ENCODE measurements around the gene OR6Q1. TPM values are rescaled to one million over a fixed set of nuclear protein-coding genes. Genes with fewer than 3 reads are reported as not detected.

OR6Q1 gene
- total and polyA plus RNA-seq, 2 experiments from 2014 or later, result not detected

DNA sequence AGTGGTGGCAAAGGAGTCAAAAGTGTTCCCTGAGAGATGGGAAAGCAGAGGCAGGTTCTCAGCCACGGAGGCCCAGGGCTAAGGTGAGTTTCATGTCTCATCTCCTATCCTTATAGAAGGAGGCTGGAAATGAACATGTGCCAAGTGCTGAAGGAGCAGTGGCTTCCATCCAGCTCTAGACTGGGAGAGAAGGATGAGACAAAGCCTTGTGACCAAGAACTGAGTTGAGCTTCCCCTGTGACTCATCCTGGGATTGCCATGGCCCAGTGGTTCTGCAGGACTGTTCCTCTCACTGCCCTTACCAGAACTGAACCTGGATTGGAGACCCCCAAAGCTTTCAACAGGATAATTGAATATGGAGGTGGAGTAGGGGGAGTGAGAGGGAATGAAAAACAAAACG lies 23.8 kb upstream of the OR6Q1 start:
- Histone ChIP-seq H3K36me3 (replicated peaks; ENCODE audit: insufficient read depth, low read depth) (no peaks in the 10 kb centered on the region), H3K27me3 (no peaks in the 10 kb centered on the region), H2AFZ (no peak overlapping the region), H3K4me1 (ENCODE audit: insufficient read depth) (no peaks in the 10 kb centered on the region), H3K4me2 (no peak overlapping the region), H3K27ac (no peak overlapping the region), H3K4me3 (no peak overlapping the region), H3K9me2 (replicated peaks; ENCODE audit: insufficient read depth) (no peaks in the 10 kb centered on the region), H4K20me1 (ENCODE audit: insufficient read depth, poor library complexity, severe bottlenecking) (no peaks in the 10 kb centered on the region), H3K79me2 (no peaks in the 10 kb centered on the region), H3K9me3 (ENCODE audit: low read depth) (no peaks in the 10 kb centered on the region)
- no peak for DNase-seq (ENCODE audit: low spot score)
- 65% methylated on average over 2 of the region's 2 CpGs for WGBS (ENCODE audit: low lambda C conversion rate, missing lambda C conversion rate)
- TF ChIP-seq EZH2phosphoT487 (IDR thresholded peaks at IDR 0.05; ENCODE audit: low read depth, severe bottlenecking, unreplicated experiment) (no peak), EZH2 (IDR thresholded peaks at IDR 0.05; ENCODE audit: borderline replicate concordance) (no peak)
- TF ChIP-seq, protein P1, sequence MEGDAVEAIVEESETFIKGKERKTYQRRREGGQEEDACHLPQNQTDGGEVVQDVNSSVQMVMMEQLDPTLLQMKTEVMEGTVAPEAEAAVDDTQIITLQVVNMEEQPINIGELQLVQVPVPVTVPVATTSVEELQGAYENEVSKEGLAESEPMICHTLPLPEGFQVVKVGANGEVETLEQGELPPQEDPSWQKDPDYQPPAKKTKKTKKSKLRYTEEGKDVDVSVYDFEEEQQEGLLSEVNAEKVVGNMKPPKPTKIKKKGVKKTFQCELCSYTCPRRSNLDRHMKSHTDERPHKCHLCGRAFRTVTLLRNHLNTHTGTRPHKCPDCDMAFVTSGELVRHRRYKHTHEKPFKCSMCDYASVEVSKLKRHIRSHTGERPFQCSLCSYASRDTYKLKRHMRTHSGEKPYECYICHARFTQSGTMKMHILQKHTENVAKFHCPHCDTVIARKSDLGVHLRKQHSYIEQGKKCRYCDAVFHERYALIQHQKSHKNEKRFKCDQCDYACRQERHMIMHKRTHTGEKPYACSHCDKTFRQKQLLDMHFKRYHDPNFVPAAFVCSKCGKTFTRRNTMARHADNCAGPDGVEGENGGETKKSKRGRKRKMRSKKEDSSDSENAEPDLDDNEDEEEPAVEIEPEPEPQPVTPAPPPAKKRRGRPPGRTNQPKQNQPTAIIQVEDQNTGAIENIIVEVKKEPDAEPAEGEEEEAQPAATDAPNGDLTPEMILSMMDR (IDR thresholded peaks at IDR 0.05; ENCODE audit: poor library complexity), result no peak

DNA sequence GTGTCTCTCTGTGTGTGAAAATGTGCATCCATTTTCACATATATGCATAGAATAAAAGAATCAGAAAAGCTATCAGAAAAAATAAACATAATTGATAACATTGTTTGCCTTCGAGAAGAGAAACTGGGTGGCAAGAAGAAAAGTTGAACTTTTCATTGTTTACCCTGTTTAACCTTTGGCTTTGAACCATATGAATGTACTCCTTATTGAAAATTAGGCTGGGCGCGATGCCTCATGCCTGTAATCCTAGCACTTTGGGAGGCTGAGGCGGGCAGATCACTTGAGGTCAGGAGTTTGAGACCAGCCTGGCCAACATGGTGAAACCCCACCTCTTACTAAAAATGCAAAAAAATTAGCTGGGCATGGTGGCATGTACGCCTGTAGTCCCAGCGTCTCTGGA lies 19.0 kb upstream of the OR6Q1 start:
- 75% methylated on average over 6 of the region's 6 CpGs for WGBS (ENCODE audit: low lambda C conversion rate, missing lambda C conversion rate)

DNA sequence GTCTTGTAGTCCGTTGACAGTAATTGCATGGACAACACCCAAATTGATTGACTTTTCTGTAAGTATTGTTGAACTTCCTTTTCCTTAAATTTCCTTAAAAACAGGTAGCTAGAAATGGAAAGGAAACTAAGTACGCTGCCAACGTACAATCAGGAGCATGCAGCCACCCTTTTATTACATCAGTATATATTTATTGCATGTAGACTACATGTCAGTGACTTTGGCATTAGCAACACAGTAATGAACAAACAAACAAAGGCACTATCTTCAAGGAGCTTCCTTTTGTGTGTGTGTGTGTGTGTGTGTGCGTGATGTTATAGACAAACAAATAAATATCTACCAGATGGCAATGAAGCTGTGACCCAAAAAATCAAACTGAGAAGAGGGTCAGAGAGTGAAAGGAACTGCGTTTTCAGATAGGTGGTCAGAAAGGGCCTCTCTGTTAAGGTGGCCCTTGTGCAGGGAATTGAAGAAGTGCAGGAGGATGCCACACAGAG lies 7.3 kb upstream of the OR6Q1 start, which contains the start of gene OR9Q1:
Gene OR9Q1 (plus strand): TSS at position 447 of the 497 bp plus-strand sequence. CDS start 155,564 bp downstream, outside the sequence.
- no peak within 1 kb of the TSS for H3K4me3 ChIP-seq
- 88% methylated on average over 5 of the region's 5 CpGs for WGBS (ENCODE audit: low lambda C conversion rate, missing lambda C conversion rate)
- no peak within 1 kb of the TSS for H3K27ac ChIP-seq
- no peaks in the 10 kb centered on the region for H3K9me2 ChIP-seq (replicated peaks; ENCODE audit: insufficient read depth)
- no peaks in the 10 kb centered on the region for H3K27me3 ChIP-seq
- H3K79me2 ChIP-seq, result no peaks in the 10 kb centered on the region
- DNase-seq (ENCODE audit: low spot score), result no peak
- no peaks in the 10 kb centered on the region for H3K36me3 ChIP-seq (replicated peaks; ENCODE audit: insufficient read depth, low read depth)
- H3K4me2 ChIP-seq, result no peak within 1 kb of the TSS
- TF ChIP-seq, protein P1 (IDR thresholded peaks at IDR 0.05; ENCODE audit: poor library complexity), result no peak
- TF ChIP-seq EZH2phosphoT487 (IDR thresholded peaks at IDR 0.05; ENCODE audit: low read depth, severe bottlenecking, unreplicated experiment) (no peak), EZH2 (IDR thresholded peaks at IDR 0.05; ENCODE audit: borderline replicate concordance) (no peak)
- H3K4me1 ChIP-seq (ENCODE audit: insufficient read depth), result no peaks in the 10 kb centered on the region
- no peaks in the 10 kb centered on the region for H4K20me1 ChIP-seq (ENCODE audit: insufficient read depth, poor library complexity, severe bottlenecking)
- H3K9me3 ChIP-seq (ENCODE audit: low read depth), result no peaks in the 10 kb centered on the region
- no peak within 1 kb of the TSS for H2AFZ ChIP-seq

More for the DNA sequence above, 19.0 kb upstream of the OR6Q1 start:
- Histone ChIP-seq H3K79me2 (no peaks in the 10 kb centered on the region), H3K9me3 (ENCODE audit: low read depth) (no peaks in the 10 kb centered on the region), H4K20me1 (ENCODE audit: insufficient read depth, poor library complexity, severe bottlenecking) (no peaks in the 10 kb centered on the region), H3K4me2 (no peak overlapping the region), H3K27ac (no peak overlapping the region), H3K27me3 (no peaks in the 10 kb centered on the region), H3K9me2 (replicated peaks; ENCODE audit: insufficient read depth) (no peaks in the 10 kb centered on the region), H3K4me1 (ENCODE audit: insufficient read depth) (no peaks in the 10 kb centered on the region), H3K4me3 (no peak overlapping the region), H3K36me3 (replicated peaks; ENCODE audit: insufficient read depth, low read depth) (no peaks in the 10 kb centered on the region), H2AFZ (no peak overlapping the region)
- DNase-seq (ENCODE audit: low spot score), result no peak
- TF ChIP-seq EZH2 (IDR thresholded peaks at IDR 0.05; ENCODE audit: borderline replicate concordance), result no peak
- no peak for TF ChIP-seq EZH2phosphoT487 (IDR thresholded peaks at IDR 0.05; ENCODE audit: low read depth, severe bottlenecking, unreplicated experiment)
- TF ChIP-seq, protein P1 (IDR thresholded peaks at IDR 0.05; ENCODE audit: poor library complexity), result no peak

Measured in hepatocyte (in vitro differentiated cells).